Stomach (tissue), 4 donors: Measurements from ENCODE around the gene ART4.

Experiments used
- CTCF ChIP-seq, 7 experiments: fragments of 450-650 bp in 4 of 7; fragments of 200-600 bp in 3 of 7; sonication (generic) in 3 of 7; IDR thresholded peaks; one replicate each; pipeline ENCODE4 v1.5.1; 2016 to 2019; ENCODE audit warnings: antibody characterized with exemption in 7 of 7, control low read depth in 2 of 7, mild to moderate bottlenecking in 1 of 7
- POLR2A ChIP-seq, 4 donors: fragments of 450-650 bp; IDR thresholded peaks; one replicate each; pipeline ENCODE4 v1.6.1; 2016; ENCODE audit warnings: antibody characterized with exemption in 4 of 4, control low read depth in 2 of 4, mild to moderate bottlenecking in 1 of 4, moderate library complexity in 1 of 4

- TF ChIP-seq CTCF (IDR thresholded peaks at IDR 0.05) (no peak), POLR2A (IDR thresholded peaks at IDR 0.05) (no peak)
Observed at GRCh38 chr12:14777271-14777670, 66.1 kb downstream of the ART4 start.
